ENCODE results near the gene TMEM212. TPM values are rescaled to one million over a fixed set of nuclear protein-coding genes. Genes with fewer than 3 reads are reported as not detected.

Gene TMEM212
- total RNA-seq, 1 donor from 2014 or later = not detected

GRCh38 chr3:171801738-171802589 lies 41.2 kb upstream of the TMEM212 start:
- TF ChIP-seq CTCF (IDR thresholded peaks at IDR 0.05) = no peak

GRCh38 chr3:171802590-171802956 lies 40.6 kb upstream of the TMEM212 start:
- Histone ChIP-seq H3K36me3 (no peaks in the 10 kb centered on the region), H3K27me3 (no peaks in the 10 kb centered on the region), H3K9me3 (no peaks in the 10 kb centered on the region), H3K4me3 (no peak overlapping the region), H3K4me1 (peaks cover 38% of the 10 kb centered on the region), H3K27ac (no peak overlapping the region)
- DNase-seq (no peak), ATAC-seq (no peak)
- intact Hi-C loops (cut with DNase I) = no loop called here
- TF ChIP-seq CTCF (IDR thresholded peaks at IDR 0.05) = no peak

More at GRCh38 chr3:171801738-171802589, 41.2 kb upstream of the TMEM212 start:
- H3K9me3 ChIP-seq = no peaks in the 10 kb centered on the region
- H3K27me3 ChIP-seq = no peaks in the 10 kb centered on the region
- peaks cover 37% of the 10 kb centered on the region for H3K4me1 ChIP-seq
- H3K36me3 ChIP-seq = no peaks in the 10 kb centered on the region
- H3K4me3 ChIP-seq = no peak overlapping the region
- no peak overlapping the region for H3K27ac ChIP-seq
- ATAC-seq (no peak), DNase-seq (no peak)
- intact Hi-C loops (cut with DNase I) = no loop called here

- intact Hi-C loops (cut with DNase I) = no loop called here
- DNase-seq = no peak
- H3K36me3 ChIP-seq = no peaks in the 10 kb centered on the region
Observed at GRCh38 chr3:171803044-171803443, 40.1 kb upstream of the TMEM212 start.

GRCh38 chr3:171804618-171805389 lies 38.3 kb upstream of the TMEM212 start:
- Histone ChIP-seq H3K9me3 (no peaks in the 10 kb centered on the region), H3K4me1 (peaks cover 38% of the 10 kb centered on the region), H3K36me3 (no peaks in the 10 kb centered on the region), H3K4me3 (no peak overlapping the region), H3K27me3 (no peaks in the 10 kb centered on the region), H3K27ac (peak overlapping the region; percentile 49)
- DNase-seq (no peak), ATAC-seq (no peak)
- no peak for TF ChIP-seq CTCF (IDR thresholded peaks at IDR 0.05)
- intact Hi-C loops (cut with DNase I) = no loop called here

More at GRCh38 chr3:171803044-171803443, 40.1 kb upstream of the TMEM212 start:
- ATAC-seq = no peak
- no peaks in the 10 kb centered on the region for H3K27me3 ChIP-seq
- H3K4me3 ChIP-seq = no peak overlapping the region
- no peaks in the 10 kb centered on the region for H3K9me3 ChIP-seq
- no peak overlapping the region for H3K27ac ChIP-seq
- TF ChIP-seq CTCF (IDR thresholded peaks at IDR 0.05) = no peak
- peaks cover 38% of the 10 kb centered on the region for H3K4me1 ChIP-seq

GRCh38 chr3:171805687-171806086 lies 37.5 kb upstream of the TMEM212 start:
- peak overlapping the region; percentile 49 for H3K27ac ChIP-seq
- no peak overlapping the region for H3K4me3 ChIP-seq
- TF ChIP-seq CTCF (IDR thresholded peaks at IDR 0.05) = no peak
- no peak for ATAC-seq
- no peaks in the 10 kb centered on the region for H3K36me3 ChIP-seq
- no peak for DNase-seq
- H3K9me3 ChIP-seq = no peaks in the 10 kb centered on the region
- H3K4me1 ChIP-seq = peaks cover 39% of the 10 kb centered on the region
- H3K27me3 ChIP-seq = no peaks in the 10 kb centered on the region
- intact Hi-C loops (cut with DNase I) = no loop called here
